Kidney epithelial cell (primary cell): ENCODE results near the gene EPGN. TPM values are rescaled to one million over a fixed set of nuclear protein-coding genes. Genes with fewer than 3 reads are reported as not detected.

Experiments
- DNase-seq: peaks from one replicate; pipeline ENCODE4 v3.0.0-alpha.2; 2010; ENCODE audit warnings: low read depth
- H3K27me3 ChIP-seq: 2 replicates; pipeline ENCODE4 v1.6.0; 2011; ENCODE audit warnings: low read length; ENCODE audit not compliant: control insufficient read depth, insufficient read depth
- H3K36me3 ChIP-seq: 2 replicates; pipeline ENCODE4 v1.5.1; 2011; ENCODE audit warnings: low read length; ENCODE audit not compliant: control insufficient read depth, insufficient read depth
- H3K4me3 ChIP-seq: 2 replicates; pipeline ENCODE4 v1.5.1; 2011; ENCODE audit warnings: low read depth, mild to moderate bottlenecking, control low read depth, low read length
- CTCF ChIP-seq: IDR thresholded peaks from 2 replicates; pipeline ENCODE4 v1.5.1; 2011; ENCODE audit warnings: mild to moderate bottlenecking, moderate library complexity, low read length, control low read depth, inconsistent platforms; ENCODE audit not compliant: insufficient read depth, poor library complexity, severe bottlenecking
- total RNA-seq: library from RNA; depleted of rRNA; stranded (reverse); fragments of >200 nt; gene quantifications from 2 replicates; pipeline ENCODE4 v1.2.3, GENCODE V29; 2015

Gene EPGN
- total RNA-seq, 1 donor from 2014 or later, result 5.2 TPM

GRCh38 chr4:74344031-74344430 is 35.8 kb downstream of the EPGN start:
- DNase-seq, result no peak
- H3K4me3 ChIP-seq, result no peak overlapping the region
- H3K36me3 ChIP-seq, result no peaks in the 10 kb centered on the region
- TF ChIP-seq CTCF, result no peak
- no peaks in the 10 kb centered on the region for H3K27me3 ChIP-seq

DNA sequence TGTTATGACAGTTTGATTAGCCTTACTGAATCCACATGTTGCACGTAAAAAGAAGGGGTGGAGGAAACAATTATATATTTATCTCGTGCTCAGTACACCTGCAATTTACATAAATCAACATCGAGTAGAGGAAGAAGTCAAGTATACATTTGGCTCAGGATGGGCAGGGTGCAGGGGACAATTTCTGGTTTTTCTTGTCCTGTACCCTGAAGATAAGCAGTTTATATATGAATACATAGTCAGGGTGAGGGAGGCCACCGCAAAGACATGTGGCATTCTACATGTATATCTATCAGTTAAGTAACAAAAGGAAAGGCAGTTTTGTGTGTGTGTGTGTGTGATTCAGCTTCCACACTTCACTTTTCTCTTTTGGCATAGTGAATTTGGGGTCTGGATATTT is 45.6 kb downstream of the EPGN start:
- no peaks in the 10 kb centered on the region for H3K27me3 ChIP-seq
- no peak overlapping the region for H3K4me3 ChIP-seq
- H3K36me3 ChIP-seq, result no peaks in the 10 kb centered on the region
- no peak for TF ChIP-seq CTCF
- no peak for DNase-seq

DNA sequence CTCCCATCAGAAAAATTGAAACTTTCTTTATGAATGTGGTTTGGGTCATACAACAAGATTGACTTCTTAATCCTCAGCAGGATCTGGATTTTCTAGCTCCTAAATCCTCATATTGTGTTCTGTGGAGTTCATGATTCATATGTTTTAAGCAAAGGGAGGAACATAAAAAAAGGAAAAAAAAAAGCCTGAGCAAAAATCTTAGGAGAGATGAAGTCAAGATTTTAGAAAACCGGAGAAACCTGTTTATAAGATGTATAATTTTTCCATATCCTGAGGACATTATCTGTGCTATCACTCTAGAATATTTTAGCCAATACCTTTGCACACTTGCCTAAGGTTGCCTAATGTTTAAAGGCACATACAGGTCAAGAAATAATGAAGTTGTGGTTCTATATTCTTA is 49.7 kb downstream of the EPGN start:
- DNase-seq, result no peak
- TF ChIP-seq CTCF, result no peak
- no peaks in the 10 kb centered on the region for H3K36me3 ChIP-seq
- no peak overlapping the region for H3K4me3 ChIP-seq
- H3K27me3 ChIP-seq, result no peaks in the 10 kb centered on the region

DNA sequence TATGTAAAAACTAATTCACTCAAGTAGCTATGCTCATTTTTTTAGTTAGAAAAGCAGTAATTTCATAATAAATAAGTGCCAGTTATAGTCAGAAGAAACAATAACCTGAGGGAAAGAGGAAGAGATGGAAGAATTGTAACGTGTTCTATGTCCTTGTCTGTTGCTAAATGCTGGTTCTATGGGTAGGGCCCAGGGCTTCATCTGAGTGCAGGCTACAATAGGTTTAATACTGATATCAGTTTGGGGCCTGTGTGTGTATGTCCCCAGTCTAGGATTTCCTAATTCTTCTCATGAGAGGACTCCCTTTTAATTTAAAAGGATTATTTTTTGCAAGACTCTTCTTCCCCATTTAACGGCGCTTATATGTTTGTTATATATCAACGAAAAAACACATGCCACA is 53.4 kb downstream of the EPGN start:
- TF ChIP-seq CTCF, result no peak
- no peak for DNase-seq
- Histone ChIP-seq H3K27me3 (no peaks in the 10 kb centered on the region), H3K4me3 (no peak overlapping the region), H3K36me3 (no peaks in the 10 kb centered on the region)

- DNase-seq, result no peak
- H3K4me3 ChIP-seq, result no peak overlapping the region
- no peaks in the 10 kb centered on the region for H3K36me3 ChIP-seq
- H3K27me3 ChIP-seq, result no peaks in the 10 kb centered on the region
- TF ChIP-seq CTCF, result no peak
Observed at GRCh38 chr4:74362347-74362746, 54.1 kb downstream of the EPGN start.

DNA sequence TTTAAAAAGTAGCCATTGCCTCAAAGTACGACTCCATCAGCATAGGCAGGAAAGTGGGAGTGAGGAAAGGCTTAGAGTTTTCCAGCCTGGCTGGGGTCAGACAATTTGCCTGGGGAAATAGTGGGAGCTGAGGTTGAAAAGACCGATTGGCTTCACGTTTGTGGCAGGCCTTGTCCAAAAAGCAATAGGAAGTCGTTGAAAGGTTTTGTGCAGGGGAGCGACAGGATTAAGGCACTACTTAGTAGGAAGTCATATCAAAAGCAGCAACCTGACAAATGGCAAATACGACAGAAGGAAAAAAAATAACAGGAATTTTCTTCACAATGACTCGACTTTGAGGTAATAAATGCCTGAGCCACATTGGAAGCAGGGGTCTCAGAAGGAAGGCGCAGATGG is 56.0 kb downstream of the EPGN start:
- Histone ChIP-seq H3K36me3 (no peaks in the 10 kb centered on the region), H3K4me3 (no peak overlapping the region), H3K27me3 (no peaks in the 10 kb centered on the region)
- DNase-seq, result no peak
- no peak for TF ChIP-seq CTCF
